Naive thymus-derived CD8-positive, alpha-beta T cell (primary cell): Measurements from ENCODE around the gene PGLYRP1. TPM values are rescaled to one million over a fixed set of nuclear protein-coding genes. Genes with fewer than 3 reads are reported as not detected.

ENCODE experiments used
- ATAC-seq, 2 donors: fragments of 150-1000 bp; cut with Tn5 transposase in 1 of 2; sonication (Bioruptor Pico), chemical (Tn5 transposase) in 1 of 2; 1 replicate in 1 of 2; 2 replicates in 1 of 2; pipeline ENCODE4 v1.10.0; 2021; ENCODE audit warnings: mild to moderate bottlenecking in 2 of 2, moderate library complexity in 2 of 2
- POLR2A ChIA-PET: fragments of 350-600 bp; sonication (Branson Sonifier 250); formaldehyde crosslinking; loops from one replicate; lab custom pipeline; 2021; ENCODE audit warnings: antibody characterized with exemption; lab: Charles Lee
- DNase-seq, 10 donors: peaks; one replicate each; pipeline versions ENCODE4 v3.0.0 to v3.0.0-alpha.2; 2020 to 2022
- H3K27ac Mint-ChIP-seq, 10 donors: one replicate each; pipeline ENCODE4 v1.8.0; 2020 to 2022; ENCODE audit warnings: mild to moderate bottlenecking in 10 of 10, mixed read lengths in 10 of 10, moderate library complexity in 4 of 10, inconsistent platforms in 1 of 10
- H3K27me3 Mint-ChIP-seq, 5 donors: one replicate each; pipeline ENCODE4 v1.8.0; 2021 to 2022; ENCODE audit warnings: mixed read lengths in 5 of 5
- H3K36me3 Mint-ChIP-seq, 3 donors: one replicate each; pipeline ENCODE4 v1.8.0; 2020 to 2022; ENCODE audit warnings: mixed read lengths in 3 of 3, mild to moderate bottlenecking in 2 of 3, inconsistent platforms in 1 of 3
- H3K4me1 Mint-ChIP-seq, 4 donors: one replicate each; pipeline ENCODE4 v1.8.0; 2021 to 2022; ENCODE audit warnings: mixed read lengths in 4 of 4
- H3K4me3 Mint-ChIP-seq, 10 donors: one replicate each; pipeline ENCODE4 v1.8.0; 2020 to 2022; ENCODE audit warnings: mild to moderate bottlenecking in 10 of 10, mixed read lengths in 10 of 10, moderate library complexity in 6 of 10, inconsistent platforms in 1 of 10
- H3K9me3 Mint-ChIP-seq, 9 donors: one replicate each; pipeline ENCODE4 v1.8.0; 2020 to 2022; ENCODE audit warnings: mixed read lengths in 9 of 9, mild to moderate bottlenecking in 3 of 9, inconsistent platforms in 1 of 9, moderate library complexity in 1 of 9
- microRNA-seq: library from miRNA; unstranded; fragments of <30 nt; microRNA quantifications from one replicate; pipeline ENCODE4 v1.2.0, GENCODE V29; 2022; ENCODE audit warnings: borderline microRNAs expressed
- polyA plus RNA-seq, 3 donors: library from polyadenylated mRNA; unstranded; fragments of 300-500 nt; fragmentation: Illumina TruSeq; gene quantifications; one replicate each; pipeline ENCODE4 v1.2.3, GENCODE V29; 2021
- total RNA-seq, 8 experiments: library from RNA in 2 of 8; stranded (reverse) in 2 of 8; gene quantifications; one replicate each; pipeline ENCODE4 v1.2.3 and lab custom pipeline; 2021 to 2026

The PGLYRP1 gene
- total and polyA plus RNA-seq, 5 experiments from 2014 or later = not detected

DNA sequence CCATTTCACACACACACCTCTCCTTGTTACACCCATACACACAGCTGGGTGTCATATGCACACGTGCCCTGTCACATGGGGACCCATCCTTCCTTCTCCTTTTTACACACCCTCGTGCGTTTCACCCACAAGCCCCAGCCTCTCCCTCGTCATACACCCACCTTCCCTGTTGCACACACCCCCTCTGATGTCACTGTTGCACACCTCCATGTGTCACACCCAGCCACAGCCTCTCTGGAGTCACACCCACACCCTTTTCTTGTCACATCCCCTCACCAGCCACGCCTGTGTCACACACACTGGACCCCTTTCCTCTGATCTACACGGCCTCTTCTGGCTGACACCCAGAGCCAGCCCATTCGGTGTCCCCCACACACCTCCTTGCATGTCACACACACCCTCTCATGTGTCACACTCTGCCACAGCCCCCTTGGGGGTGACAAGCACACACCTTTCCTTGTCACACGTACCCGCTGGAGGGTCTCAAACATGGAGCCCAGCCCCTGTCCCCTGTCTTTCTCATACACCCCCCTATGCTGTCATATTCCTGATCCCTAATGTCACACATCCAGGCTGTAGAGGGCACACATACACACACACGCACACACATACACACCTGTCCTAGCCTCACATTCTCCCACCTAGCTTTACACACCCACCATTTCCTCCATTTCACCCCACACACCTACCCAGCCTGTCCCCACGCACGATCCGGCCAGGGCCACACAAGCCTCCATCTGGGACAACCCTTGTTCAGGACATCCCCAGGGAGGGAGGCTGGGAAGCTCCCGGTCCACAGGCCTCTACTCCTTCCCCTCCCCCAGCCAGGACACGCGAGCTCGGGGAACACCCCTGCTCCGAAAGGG, 50.5 kb downstream of the PGLYRP1 start:
- Mint-ChIP-seq H3K27ac (peak overlapping the region in 7 of 10 donors; percentile 11 to 80 (median 54)), H3K4me1 (peaks cover 14 to 28% (median 21%) of the 10 kb centered on the region in 4 donors), H3K36me3 (peaks cover 0 to 4% (median 2%) of the 10 kb centered on the region in 3 donors), H3K27me3 (peaks cover 54 to 91% (median 70%) of the 10 kb centered on the region in 5 donors), H3K4me3 (peak overlapping the region; percentile 21 to 76 (median 48)), H3K9me3 (no peaks in the 10 kb centered on the region)
- POLR2A ChIA-PET = no interaction called here
- ATAC-seq (peak; percentile 56 to 83), DNase-seq (peak in 7 of 10 donors; percentile 4 to 74 (median 51))

DNA sequence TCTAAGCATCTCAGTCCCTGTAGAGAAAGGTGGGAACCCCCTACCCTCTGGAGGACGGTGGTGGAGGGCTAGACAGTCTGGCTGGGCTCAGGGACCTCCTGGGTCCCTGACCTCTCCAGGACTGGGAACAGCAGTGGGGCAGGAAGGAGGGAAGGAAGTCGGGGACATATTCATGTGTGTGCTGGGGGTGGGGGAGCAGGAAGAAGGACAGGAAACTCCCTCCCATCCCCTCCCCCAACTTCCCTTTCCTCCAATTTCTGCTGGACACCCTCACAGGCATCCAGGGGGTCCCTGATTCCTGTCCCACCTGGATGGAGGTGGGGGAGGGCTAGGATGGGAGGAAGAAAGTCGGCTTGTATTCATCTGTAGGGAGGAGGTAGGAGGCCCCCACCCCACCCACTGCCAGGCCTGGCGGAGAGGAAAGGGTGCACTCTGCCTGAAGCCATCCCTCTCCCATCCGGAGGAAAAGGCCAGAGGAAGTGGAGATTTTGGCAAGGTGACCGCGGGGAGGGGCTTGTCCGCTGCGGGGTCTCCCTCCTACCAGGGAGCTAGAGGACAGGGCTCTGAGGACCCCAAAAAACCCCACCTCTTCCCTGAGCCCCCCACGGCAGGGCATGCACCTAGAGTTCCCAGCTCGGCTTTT, 51.5 kb downstream of the PGLYRP1 start:
- POLR2A ChIA-PET = no interaction called here
- Mint-ChIP-seq H3K9me3 (no peaks in the 10 kb centered on the region), H3K27me3 (peaks cover 53 to 88% (median 67%) of the 10 kb centered on the region in 5 donors), H3K36me3 (peaks cover 0 to 4% (median 2%) of the 10 kb centered on the region in 3 donors), H3K4me3 (peak overlapping the region in 4 of 10 donors; percentile 30 to 63 (median 58)), H3K27ac (peak overlapping the region in 2 of 10 donors; percentile 56 to 62), H3K4me1 (peaks cover 14 to 28% (median 21%) of the 10 kb centered on the region in 4 donors)
- ATAC-seq (no peak), DNase-seq (no peak)

DNA sequence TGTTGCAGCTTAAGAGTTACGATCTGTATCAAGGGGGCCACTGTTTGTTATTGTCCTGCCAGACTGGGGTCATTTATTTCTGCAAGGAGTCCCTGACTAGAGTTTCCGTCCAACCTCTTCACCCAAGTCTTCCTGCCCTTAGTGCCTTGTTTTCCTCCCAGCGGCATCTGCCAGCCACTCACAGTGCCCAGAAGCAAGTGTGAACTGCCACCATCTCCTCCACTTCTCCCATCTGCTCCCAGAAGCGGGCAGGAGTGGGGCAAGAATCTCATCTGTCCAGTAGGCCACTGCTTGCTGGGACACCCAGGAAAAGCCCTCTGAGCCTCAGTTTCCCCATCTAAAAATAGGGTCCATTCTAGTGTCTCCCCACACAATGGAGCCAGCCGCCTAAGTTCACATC, 53.2 kb downstream of the PGLYRP1 start:
- Mint-ChIP-seq H3K9me3 (no peaks in the 10 kb centered on the region), H3K36me3 (peaks cover 0 to 2% (median 1%) of the 10 kb centered on the region in 3 donors)
- POLR2A ChIA-PET = no interaction called here

More for the DNA sequence above, 53.2 kb downstream of the PGLYRP1 start:
- H3K4me3 Mint-ChIP-seq = no peak overlapping the region
- peaks cover 14 to 28% (median 21%) of the 10 kb centered on the region in 4 donors for H3K4me1 Mint-ChIP-seq
- no peak overlapping the region for H3K27ac Mint-ChIP-seq
- peaks cover 47 to 88% (median 62%) of the 10 kb centered on the region in 5 donors for H3K27me3 Mint-ChIP-seq
- DNase-seq (no peak), ATAC-seq (no peak)

Small RNA genes within 50 kb of the gene (microRNA-seq; reads per million reads assigned to microRNA genes)
- gene MIR769 = 298 reads per million, percentile 75 among the genes with 10 or more reads in this experiment

Other genes starting within 250 kb of the PGLYRP1 start
- gene DMPK, start 240.6 kb downstream of the PGLYRP1 start, total RNA-seq = 10 to 100 TPM; 44.2 to 44.3 TPM
- under 1 TPM; 0.60 to 0.99 (median 0.81) TPM for gene DMPK, start 240.6 kb downstream of the PGLYRP1 start, polyA plus RNA-seq
- 10 to 100 TPM; 49.5 to 54.1 TPM for gene DMWD, start 230.2 kb downstream of the PGLYRP1 start, total RNA-seq
- 10 to 100 TPM in 2 of 3 donors, 1 to 10 TPM in 1; 8.0 to 16.5 (median 11.9) TPM for gene DMWD, start 230.2 kb downstream of the PGLYRP1 start, polyA plus RNA-seq
- gene RSPH6A, start 207.7 kb downstream of the PGLYRP1 start, total RNA-seq = under 1 TPM; 0.36 to 0.57 TPM
- not detected for gene RSPH6A, start 207.7 kb downstream of the PGLYRP1 start, polyA plus RNA-seq
- gene SYMPK, start 159.9 kb downstream of the PGLYRP1 start, total RNA-seq = 10 to 100 TPM; 89.9 to 91.1 TPM
- 10 to 100 TPM in 2 of 3 donors, 1 to 10 TPM in 1; 4.4 to 15.4 (median 13.8) TPM for gene SYMPK, start 159.9 kb downstream of the PGLYRP1 start, polyA plus RNA-seq
- gene FOXA3, start 158.7 kb downstream of the PGLYRP1 start, total RNA-seq = not detected
- not detected for gene FOXA3, start 158.7 kb downstream of the PGLYRP1 start, polyA plus RNA-seq
- 10 to 100 TPM; 32.9 to 33.8 TPM for gene IRF2BP1, start 136.9 kb downstream of the PGLYRP1 start, total RNA-seq
- gene IRF2BP1, start 136.9 kb downstream of the PGLYRP1 start, polyA plus RNA-seq = 1 to 10 TPM; 7.0 to 9.1 (median 7.6) TPM
- gene MYPOP, start 120.4 kb downstream of the PGLYRP1 start, total RNA-seq = 10 to 100 TPM; 10.5 to 10.9 TPM
- gene MYPOP, start 120.4 kb downstream of the PGLYRP1 start, polyA plus RNA-seq = under 1 TPM in 1 of 3 donors, not detected in 2; 0.23 TPM
- not detected for gene NANOS2, start 108.3 kb downstream of the PGLYRP1 start, total RNA-seq
- gene NANOS2, start 108.3 kb downstream of the PGLYRP1 start, polyA plus RNA-seq = not detected
- gene NOVA2, start 49.2 kb downstream of the PGLYRP1 start, total RNA-seq = not detected
- not detected for gene NOVA2, start 49.2 kb downstream of the PGLYRP1 start, polyA plus RNA-seq
- 10 to 100 TPM; 32.5 to 38.9 TPM for gene CCDC61, start 27.6 kb downstream of the PGLYRP1 start, total RNA-seq
- gene CCDC61, start 27.6 kb downstream of the PGLYRP1 start, polyA plus RNA-seq = 10 to 100 TPM in 1 of 3 donors, 1 to 10 TPM in 2; 7.9 to 12.1 (median 8.6) TPM
- gene IGFL4, start 17.9 kb upstream of the PGLYRP1 start, total RNA-seq = not detected
- not detected for gene IGFL4, start 17.9 kb upstream of the PGLYRP1 start, polyA plus RNA-seq
- not detected for gene IGFL3, start 101.6 kb upstream of the PGLYRP1 start, total RNA-seq
- gene IGFL3, start 101.6 kb upstream of the PGLYRP1 start, polyA plus RNA-seq = not detected
- gene IGFL2, start 125.2 kb upstream of the PGLYRP1 start, total RNA-seq = not detected
- not detected for gene IGFL2, start 125.2 kb upstream of the PGLYRP1 start, polyA plus RNA-seq
- not detected for gene IGFL1, start 206.7 kb upstream of the PGLYRP1 start, total RNA-seq
- not detected for gene IGFL1, start 206.7 kb upstream of the PGLYRP1 start, polyA plus RNA-seq